H1 (cell line): ENCODE measurements around the gene SRMS. TPM values are rescaled to one million over a fixed set of nuclear protein-coding genes. Genes with fewer than 3 reads are reported as not detected.
A peak's percentile ranks its signal among the peaks of the same experiment; 100 is the strongest.

Experiments used
- CTCF ChIA-PET: fragments of 300-600 bp; sonication (Branson Sonifier 250); formaldehyde crosslinking; loops from one replicate; lab custom pipeline; 2021; ENCODE audit not compliant: partially characterized antibody; lab: Charles Lee
- POLR2A ChIA-PET: fragments of 300-600 bp; sonication (Branson Sonifier 250); formaldehyde crosslinking; loops from one replicate; lab custom pipeline; 2021; ENCODE audit warnings: inconsistent platforms; ENCODE audit not compliant: partially characterized antibody; lab: Charles Lee
- DNase-seq, 2 experiments: peaks; one replicate each; pipeline versions ENCODE4 v3.0.0 to v3.0.0-alpha.2; 2010 to 2022; ENCODE audit warnings: low spot score in 2 of 2, low read depth in 1 of 2, mixed read lengths in 1 of 2
- FAIRE-seq: peaks from 2 replicates; lab custom pipeline; 2011; peaks lifted over from hg19 to GRCh38; lab: Jason Lieb, UNC
- H2AFZ ChIP-seq: 2 replicates; pipeline ENCODE4 v1.8.1; 2012; ENCODE audit warnings: low read length, inconsistent platforms
- H2AK5ac ChIP-seq: 2 replicates; pipeline ENCODE4 v1.6.1; 2013; ENCODE audit warnings: low read depth, low read length
- H2BK120ac ChIP-seq: replicated peaks from 2 replicates; pipeline ENCODE3; 2013; ENCODE audit warnings: low read depth, low read length, inconsistent platforms
- H2BK12ac ChIP-seq: 2 replicates; pipeline ENCODE4 v1.6.1; 2013; ENCODE audit warnings: low read depth, low read length
- H2BK15ac ChIP-seq: 2 replicates; pipeline ENCODE4 v1.6.1; 2013; ENCODE audit warnings: low read length
- H2BK20ac ChIP-seq: 2 replicates; pipeline ENCODE4 v1.6.1; 2013; ENCODE audit warnings: low read length
- H2BK5ac ChIP-seq: 2 replicates; pipeline ENCODE4 v1.6.1; 2013; ENCODE audit warnings: low read depth, low read length
- H3K14ac ChIP-seq: 2 replicates; pipeline ENCODE4 v1.6.1; 2013; ENCODE audit warnings: inconsistent platforms; ENCODE audit not compliant: insufficient read length
- H3K18ac ChIP-seq: 2 replicates; pipeline ENCODE4 v1.6.1; 2013; ENCODE audit warnings: low read length; ENCODE audit errors: extremely low read depth
- H3K23ac ChIP-seq: 2 replicates; pipeline ENCODE4 v1.6.1; 2013; ENCODE audit warnings: inconsistent platforms; ENCODE audit not compliant: insufficient read length
- H3K23me2 ChIP-seq: 2 replicates; pipeline ENCODE4 v1.6.1; 2013; ENCODE audit warnings: low read depth, low read length
- H3K27ac ChIP-seq: 2 replicates; pipeline ENCODE4 v1.6.1; 2011; ENCODE audit warnings: low read depth, low read length, inconsistent platforms
- H3K27me3 ChIP-seq, 4 experiments: replicated peaks in 1 of 4; 1 replicate in 1 of 4; 2 replicates in 3 of 4; pipeline versions ENCODE4 v1.6.1 to v1.8.1; 2011 to 2013; ENCODE audit warnings: low read length in 3 of 4, mild to moderate bottlenecking in 3 of 4, inconsistent platforms in 2 of 4, mixed read lengths in 2 of 4, moderate library complexity in 1 of 4; ENCODE audit not compliant: control insufficient read depth in 3 of 4, insufficient read depth in 3 of 4; ENCODE audit errors: extremely low read depth in 1 of 4
- H3K36me3 ChIP-seq, 4 experiments: 2 replicates each; pipeline versions ENCODE4 v1.6.1 to v1.8.1; 2011 to 2013; ENCODE audit warnings: mild to moderate bottlenecking in 4 of 4, low read length in 3 of 4, moderate library complexity in 2 of 4, control low read depth in 1 of 4, inconsistent platforms in 1 of 4; ENCODE audit not compliant: insufficient read depth in 4 of 4, control insufficient read depth in 2 of 4
- H3K4ac ChIP-seq: replicated peaks from 2 replicates; pipeline ENCODE3; 2013; ENCODE audit warnings: low read length, low read depth, mixed read lengths, inconsistent platforms; ENCODE audit not compliant: insufficient read length
- H3K4me1 ChIP-seq, 4 experiments: replicated peaks in 1 of 4; 1 replicate in 1 of 4; 2 replicates in 3 of 4; pipeline versions ENCODE4 v1.6.1 to v1.8.1; 2011 to 2013; ENCODE audit warnings: low read length in 3 of 4, inconsistent platforms in 2 of 4, mixed read lengths in 1 of 4; ENCODE audit not compliant: insufficient read depth in 4 of 4, control insufficient read depth in 3 of 4
- H3K4me2 ChIP-seq, 2 experiments: 2 replicates each; pipeline versions ENCODE4 v1.6.1 to v1.8.1; 2011 to 2013; ENCODE audit warnings: low read depth in 2 of 2, low read length in 2 of 2, control low read depth in 1 of 2, inconsistent platforms in 1 of 2, mild to moderate bottlenecking in 1 of 2; ENCODE audit not compliant: insufficient read depth in 1 of 2
- H3K4me3 ChIP-seq, 4 experiments: fragments of 200-600, 300-600 bp in 1 of 4; sonication (generic), shearing (Covaris generic), sonication (Bioruptor Twin) in 1 of 4; 2 replicates each; pipeline versions ENCODE4 v1.5.1 to v1.8.1; 2011 to 2016; ENCODE audit warnings: low read length in 4 of 4, low read depth in 3 of 4, control low read depth in 2 of 4, inconsistent platforms in 2 of 4, mild to moderate bottlenecking in 2 of 4, mixed read lengths in 1 of 4, moderate library complexity in 1 of 4; ENCODE audit not compliant: insufficient read depth in 2 of 4; ENCODE audit errors: extremely low read depth in 1 of 4
- H3K56ac ChIP-seq: replicated peaks from 2 replicates; pipeline ENCODE3; 2013; ENCODE audit warnings: low read depth, mild to moderate bottlenecking, mixed read lengths, low read length, inconsistent platforms; ENCODE audit not compliant: insufficient read length
- H3K79me1 ChIP-seq: 2 replicates; pipeline ENCODE4 v1.6.1; 2013; ENCODE audit warnings: low read depth, low read length, control low read depth
- H3K79me2 ChIP-seq, 2 experiments: 2 replicates each; pipeline versions ENCODE4 v1.6.1 to v1.8.1; 2012 to 2013; ENCODE audit warnings: low read length in 2 of 2, mild to moderate bottlenecking in 2 of 2, inconsistent platforms in 1 of 2; ENCODE audit not compliant: insufficient read depth in 2 of 2, control insufficient read depth in 1 of 2
- H3K9ac ChIP-seq, 4 experiments: replicated peaks in 1 of 4; 1 replicate in 1 of 4; 2 replicates in 3 of 4; pipeline versions ENCODE4 v1.6.1 to v1.8.1; 2011 to 2013; ENCODE audit warnings: low read depth in 3 of 4, low read length in 3 of 4, control low read depth in 2 of 4, mild to moderate bottlenecking in 2 of 4, moderate library complexity in 2 of 4, inconsistent platforms in 1 of 4; ENCODE audit errors: extremely low read depth in 1 of 4
- H3K9me3 ChIP-seq, 2 experiments: 2 replicates each; pipeline versions ENCODE4 v1.6.1 to v1.8.1; 2012 to 2013; ENCODE audit warnings: mild to moderate bottlenecking in 2 of 2, moderate library complexity in 2 of 2, control low read depth in 1 of 2, inconsistent platforms in 1 of 2, low read depth in 1 of 2, low read length in 1 of 2, mixed read lengths in 1 of 2; ENCODE audit not compliant: insufficient read depth in 2 of 2
- H4K20me1 ChIP-seq, 2 experiments: replicated peaks in 1 of 2; 2 replicates each; pipeline versions ENCODE3 to v1.8.1; 2011 to 2013; ENCODE audit warnings: inconsistent platforms in 2 of 2, low read length in 2 of 2, mild to moderate bottlenecking in 1 of 2; ENCODE audit not compliant: insufficient read depth in 2 of 2, control insufficient read depth in 1 of 2
- H4K5ac ChIP-seq: 2 replicates; pipeline ENCODE4 v1.6.1; 2013; ENCODE audit warnings: low read length, low read depth, mixed read lengths, inconsistent platforms; ENCODE audit not compliant: insufficient read length
- H4K8ac ChIP-seq: 2 replicates; pipeline ENCODE4 v1.8.0; 2013; ENCODE audit warnings: mild to moderate bottlenecking, moderate library complexity, low read length, inconsistent platforms; ENCODE audit not compliant: insufficient read depth; ENCODE audit errors: extremely low read depth
- H4K91ac ChIP-seq: replicated peaks from 2 replicates; pipeline ENCODE3; 2013; ENCODE audit warnings: low read length, mixed read lengths, inconsistent platforms; ENCODE audit not compliant: insufficient read length
- JUN ChIP-seq: IDR thresholded peaks from 2 replicates; pipeline ENCODE4 v1.6.1; 2011; ENCODE audit warnings: low read depth, mild to moderate bottlenecking, improper control_type of control experiment, low read length
- POLR2A ChIP-seq, 2 experiments: IDR thresholded peaks; 1 replicate in 1 of 2; 2 replicates in 1 of 2; pipeline ENCODE4 v1.6.1; 2011; ENCODE audit warnings: low read depth in 2 of 2, low read length in 2 of 2, mild to moderate bottlenecking in 2 of 2; ENCODE audit errors: control extremely low read depth in 1 of 2
- POLR2AphosphoS5 ChIP-seq: IDR thresholded peaks from 2 replicates; pipeline ENCODE4 v1.6.1; 2011; ENCODE audit warnings: low read depth, low read length
- WGBS, 2 experiments: shearing (Covaris generic) in 1 of 2; methylation state at CpG; one replicate each; pipeline versions ENCODE4 v1.1.6 to v1.1.7; 2013 to 2015; ENCODE audit warnings: low lambda C conversion rate in 2 of 2, mixed read lengths in 2 of 2, inconsistent platforms in 1 of 2, low coverage in 1 of 2, missing lambda C conversion rate in 1 of 2; ENCODE audit not compliant: insufficient replicate concordance in 2 of 2, insufficient coverage in 1 of 2, insufficient read length in 1 of 2; ENCODE audit errors: extremely low coverage in 1 of 2, missing lambda C conversion rate in 1 of 2; 5-methylcytosine and 5-hydroxymethylcytosine counted together
- polyA plus RNA-seq, 7 experiments: library from polyadenylated mRNA; depleted of rRNA in 3 of 7; stranded (reverse) in 5 of 7; unstranded in 2 of 7; fragments of >200 nt in 5 of 7; fragments of 200-250 nt in 2 of 7; gene quantifications; 1 replicate in 5 of 7; 2 replicates in 1 of 7; 4 replicates in 1 of 7; pipeline versions ENCODE4 v1.2.1 to v1.2.3, GENCODE V29; 2011 to 2013; ENCODE audit warnings: missing spikeins in 2 of 7, mixed read lengths in 2 of 7
- total RNA-seq: library from RNA; stranded (reverse); fragmentation: NEBNext Ultra II Directional; extraction: Animal tissue kit (Norgen Biotek cat#: 25700); gene quantifications from 2 replicates; pipeline ENCODE4 v1.2.1, GENCODE V29; 2021

Gene SRMS
- total and polyA plus RNA-seq, 2 of the 8 experiments (the other 6 are each of a cell fraction or from before 2014, with no cell fraction given) = 0.39 to 0.76 TPM

- ChIA-PET POLR2A (interaction anchor here (0.8 to 4.6 kb wide), 11 partner anchors 9 to 342 kb away, joined by 3 to 59 read pairs (median 5); partner anchors contain the start of genes GMEB2, PTK6 and TPD52L2), CTCF (interaction anchor here (0.9 to 4.2 kb wide), 7 partner anchors 9 to 457 kb away, joined by 3 to 28 read pairs (median 4); partner anchors contain the start of genes PRPF6 and PTK6)
- Histone ChIP-seq H3K9ac (no peak overlapping the region; a peak in 1 of 7 replicates), H4K91ac (no peak overlapping the region), H3K4ac (no peak overlapping the region), H2AFZ (no peak overlapping the region), H3K56ac (no peak overlapping the region), H2AK5ac (no peak overlapping the region), H2BK12ac (no peak overlapping the region), H3K4me3 (no peak overlapping the region), H2BK120ac (no peak overlapping the region), H2BK15ac (no peak overlapping the region), H3K14ac (no peak overlapping the region), H2BK5ac (no peak overlapping the region), H2BK20ac (no peak overlapping the region), H3K4me1 (peaks cover 0 to 21% (median 10%) of the 10 kb centered on the region in 4 experiments; a peak in 5 of 7 replicates), H3K27me3 (peaks cover 0 to 6% (median 0%) of the 10 kb centered on the region in 4 experiments; a peak in 2 of 7 replicates), H3K79me1 (peaks cover 7% of the 10 kb centered on the region; the same call in 1 of the 2 replicates), H4K5ac (no peak overlapping the region), H3K4me2 (no peak overlapping the region), H4K8ac (no peak overlapping the region), H3K79me2 (peaks cover 0 to 4% of the 10 kb centered on the region in 2 experiments; a peak in 1 of 4 replicates), H3K36me3 (peaks cover 0 to 14% (median 0%) of the 10 kb centered on the region in 4 experiments; a peak in 2 of 8 replicates), H3K9me3 (no peaks in the 10 kb centered on the region), H4K20me1 (peaks cover 3 to 18% of the 10 kb centered on the region in 2 experiments), H3K27ac (no peak overlapping the region), H3K23me2 (peaks cover 17% of the 10 kb centered on the region; the same call in 1 of the 2 replicates), H3K18ac (no peak overlapping the region), H3K23ac (no peak overlapping the region)
- 91% methylated on average over 11 of the region's 11 CpGs; no CpG with 5 or more reads in 1 of the 2 experiments for WGBS, 2 experiments
- DNase-seq (no peak), FAIRE-seq (no peak)
- TF ChIP-seq POLR2AphosphoS5 (peak; percentile 57), POLR2A (IDR thresholded peaks at IDR 0.05; ENCODE audit: control extremely low read depth in 1 of 2, low read depth in 2 of 2, low read length in 2 of 2) (peak; percentile 15 to 40; a peak in 2 of 3 replicates), JUN (no peak)
These were observed 24.5 kb downstream of the SRMS start for GRCh38 chr20:63522981-63523611.
